GM10248 (cell line): ENCODE results near the gene SLC6A18.
A peak's percentile ranks its signal among the peaks of the same experiment; 100 is the strongest.

ENCODE experiments used
- CTCF ChIA-PET: fragments of 300-600 bp; sonication (Branson Sonifier 250); formaldehyde crosslinking; extraction: SDS; loops from one replicate; lab custom pipeline; 2021; ENCODE audit warnings: antibody characterized with exemption; lab: Yijun Ruan, JAX
- POLR2A ChIA-PET: fragments of 350-650 bp; sonication (Branson Sonifier 250); formaldehyde crosslinking; extraction: SDS; loops from one replicate; lab custom pipeline; 2020; ENCODE audit warnings: antibody characterized with exemption; lab: Yijun Ruan, JAX
- DNase-seq: peaks from one replicate; pipeline ENCODE4 v3.0.0; 2012; ENCODE audit errors: extremely low spot score
- TF ChIP-seq, protein P1 (sequence below): IDR thresholded peaks from 2 replicates; pipeline ENCODE4 v1.5.1; 2012; ENCODE audit warnings: mild to moderate bottlenecking, low read depth; ENCODE audit errors: extremely low read depth, missing control alignments, control extremely low read depth

The SLC6A18 gene

DNA sequence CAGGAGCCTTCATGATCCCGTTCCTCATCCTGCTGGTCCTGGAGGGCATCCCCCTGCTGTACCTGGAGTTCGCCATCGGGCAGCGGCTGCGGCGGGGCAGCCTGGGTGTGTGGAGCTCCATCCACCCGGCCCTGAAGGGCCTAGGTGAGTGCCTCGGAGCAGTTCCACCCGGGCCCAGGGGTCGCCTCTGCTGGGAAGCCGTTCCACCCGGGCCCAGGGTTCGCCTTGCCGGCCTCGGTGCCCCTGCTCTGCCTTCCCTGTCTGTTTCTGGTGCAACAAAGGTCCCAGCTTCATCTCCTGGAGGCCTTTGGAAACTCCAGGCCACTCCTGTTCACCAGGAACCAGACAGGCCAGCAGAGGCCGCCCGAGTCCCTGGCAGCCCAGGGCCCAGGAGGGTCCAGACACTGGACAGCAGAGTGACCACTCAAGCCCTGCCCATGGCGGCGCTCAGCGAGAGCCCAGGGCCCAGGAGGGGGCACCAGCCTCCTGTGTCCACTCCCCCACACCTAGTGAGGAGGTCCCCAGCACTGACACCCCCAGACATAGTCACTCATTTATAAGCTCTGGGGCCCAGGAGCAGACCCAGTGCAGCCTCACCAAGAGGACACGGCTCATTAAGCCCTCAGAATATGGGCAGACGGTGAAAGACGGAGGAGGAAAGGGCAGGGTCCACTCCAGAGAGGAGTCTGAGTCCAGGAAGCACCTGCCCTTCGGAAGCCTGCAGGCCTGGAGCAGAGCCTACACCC, 16.3 kb upstream of the SLC6A18 start:
- DNase-seq = no peak
- POLR2A ChIA-PET = no interaction called here
- CTCF ChIA-PET = interaction anchor here (1.3 kb wide), 1 partner anchor 436 kb away, joined by 3 read pairs; no protein-coding TSS in a partner anchor
- TF ChIP-seq, protein P1, sequence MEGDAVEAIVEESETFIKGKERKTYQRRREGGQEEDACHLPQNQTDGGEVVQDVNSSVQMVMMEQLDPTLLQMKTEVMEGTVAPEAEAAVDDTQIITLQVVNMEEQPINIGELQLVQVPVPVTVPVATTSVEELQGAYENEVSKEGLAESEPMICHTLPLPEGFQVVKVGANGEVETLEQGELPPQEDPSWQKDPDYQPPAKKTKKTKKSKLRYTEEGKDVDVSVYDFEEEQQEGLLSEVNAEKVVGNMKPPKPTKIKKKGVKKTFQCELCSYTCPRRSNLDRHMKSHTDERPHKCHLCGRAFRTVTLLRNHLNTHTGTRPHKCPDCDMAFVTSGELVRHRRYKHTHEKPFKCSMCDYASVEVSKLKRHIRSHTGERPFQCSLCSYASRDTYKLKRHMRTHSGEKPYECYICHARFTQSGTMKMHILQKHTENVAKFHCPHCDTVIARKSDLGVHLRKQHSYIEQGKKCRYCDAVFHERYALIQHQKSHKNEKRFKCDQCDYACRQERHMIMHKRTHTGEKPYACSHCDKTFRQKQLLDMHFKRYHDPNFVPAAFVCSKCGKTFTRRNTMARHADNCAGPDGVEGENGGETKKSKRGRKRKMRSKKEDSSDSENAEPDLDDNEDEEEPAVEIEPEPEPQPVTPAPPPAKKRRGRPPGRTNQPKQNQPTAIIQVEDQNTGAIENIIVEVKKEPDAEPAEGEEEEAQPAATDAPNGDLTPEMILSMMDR = peak; percentile 21

DNA sequence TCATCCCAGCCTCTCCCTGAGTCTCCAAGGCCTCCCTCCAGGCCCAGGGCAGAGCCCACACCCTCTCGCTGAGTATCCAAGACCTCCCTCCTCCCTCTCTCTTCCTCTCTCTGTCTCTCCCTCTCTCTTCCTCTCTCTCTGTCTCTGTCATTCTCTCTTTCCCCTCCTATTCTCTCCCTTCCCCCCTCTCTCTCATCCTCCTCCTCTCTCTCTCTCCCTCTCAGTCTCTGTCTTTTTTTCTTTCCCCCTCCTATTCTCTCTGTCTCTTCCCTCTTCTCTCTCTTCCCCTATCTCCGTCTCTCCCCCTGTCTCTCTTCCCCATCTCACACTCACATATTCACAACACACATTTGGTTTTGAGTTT, 15.7 kb upstream of the SLC6A18 start:
- TF ChIP-seq, protein P1 = no peak
- ChIA-PET CTCF (interaction anchor here (1.3 kb wide), 1 partner anchor 435 kb away, joined by 3 read pairs; no protein-coding TSS in a partner anchor), POLR2A (no interaction called here)
- DNase-seq = no peak

DNA sequence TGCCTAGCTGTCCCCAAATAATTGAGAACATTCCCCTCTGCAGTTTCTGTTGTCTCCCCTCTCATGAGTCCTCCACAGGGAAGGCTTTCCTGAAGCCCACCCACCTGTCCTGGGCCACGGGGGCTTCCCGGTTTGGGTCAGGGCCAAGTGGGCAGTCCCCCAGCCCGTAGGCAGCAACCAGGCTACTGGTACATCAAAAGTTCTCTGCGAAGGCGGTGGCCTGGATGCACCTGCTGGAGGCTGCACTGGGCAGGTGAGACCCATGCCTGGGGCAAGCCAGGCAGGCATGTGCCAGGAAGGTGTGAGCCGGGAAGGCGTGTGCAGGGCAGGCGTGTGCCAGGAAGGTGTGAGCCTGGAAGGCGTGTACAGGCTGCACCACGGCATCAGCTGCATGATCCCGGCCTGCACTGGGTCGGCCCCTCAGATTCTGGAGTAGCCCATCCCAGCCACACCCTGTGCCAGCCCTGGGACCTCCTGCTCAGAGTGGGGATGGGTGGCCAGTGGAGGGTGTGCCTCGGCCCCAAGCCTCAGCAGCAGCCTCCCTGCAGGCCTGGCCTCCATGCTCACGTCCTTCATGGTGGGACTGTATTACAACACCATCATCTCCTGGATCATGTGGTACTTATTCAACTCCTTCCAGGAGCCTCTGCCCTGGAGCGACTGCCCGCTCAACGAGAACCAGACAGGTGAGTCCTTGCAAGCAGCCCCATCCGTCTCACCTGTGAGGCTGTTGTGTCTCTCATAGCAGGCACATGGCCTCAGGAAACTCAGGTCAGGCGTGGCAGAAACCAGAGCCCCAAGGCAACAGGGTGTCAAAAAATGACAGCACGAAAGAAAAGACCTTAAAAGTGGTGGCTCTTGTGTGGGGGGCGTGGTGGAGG, 15.0 kb upstream of the SLC6A18 start:
- no peak for DNase-seq
- CTCF ChIA-PET = no interaction called here
- TF ChIP-seq, protein P1 = no peak
- POLR2A ChIA-PET = no interaction called here

DNA sequence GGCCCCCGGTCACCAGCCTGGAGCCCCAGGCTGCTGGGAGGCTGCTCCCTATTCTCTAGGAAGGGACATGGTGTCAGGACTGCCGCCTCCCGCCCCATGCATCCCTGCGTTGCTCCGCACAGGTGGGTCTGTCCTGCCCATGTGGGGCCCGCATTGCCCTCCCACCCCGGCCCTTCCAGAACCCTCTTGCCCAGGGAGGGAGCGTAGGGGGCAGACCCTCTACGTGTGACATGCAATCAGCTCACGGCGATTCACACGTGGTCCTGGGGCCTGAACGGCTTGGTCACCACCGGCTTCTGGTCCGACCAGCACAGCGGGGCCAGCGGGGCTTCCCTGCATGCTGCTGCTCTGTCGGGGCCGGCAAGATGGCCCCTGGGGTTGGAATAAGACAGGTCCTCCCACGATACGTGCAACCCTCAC, 14.3 kb upstream of the SLC6A18 start:
- no peak for DNase-seq
- TF ChIP-seq, protein P1 = no peak
- ChIA-PET CTCF (no interaction called here), POLR2A (no interaction called here)

DNA sequence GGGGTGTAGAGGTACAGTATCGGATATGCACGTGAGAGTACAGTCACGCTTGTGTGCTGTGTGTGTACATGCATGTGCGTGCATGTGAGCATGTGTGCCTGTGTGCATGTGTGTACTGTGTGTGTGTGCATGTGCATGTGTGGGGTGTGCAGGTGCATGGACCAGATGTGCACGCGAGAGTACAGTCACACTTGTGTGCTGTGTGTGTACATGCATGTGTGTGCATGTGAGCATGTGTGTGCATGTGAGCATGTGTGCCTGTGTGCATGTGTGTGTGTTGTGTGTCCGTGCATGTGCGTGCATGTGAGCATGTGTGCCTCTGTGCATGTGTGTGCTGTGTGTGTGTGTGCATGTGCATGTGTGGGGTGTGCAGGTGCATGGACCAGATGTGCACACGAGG, 13.5 kb upstream of the SLC6A18 start:
- ChIA-PET POLR2A (no interaction called here), CTCF (no interaction called here)
- no peak for DNase-seq
- TF ChIP-seq, protein P1 = no peak

DNA sequence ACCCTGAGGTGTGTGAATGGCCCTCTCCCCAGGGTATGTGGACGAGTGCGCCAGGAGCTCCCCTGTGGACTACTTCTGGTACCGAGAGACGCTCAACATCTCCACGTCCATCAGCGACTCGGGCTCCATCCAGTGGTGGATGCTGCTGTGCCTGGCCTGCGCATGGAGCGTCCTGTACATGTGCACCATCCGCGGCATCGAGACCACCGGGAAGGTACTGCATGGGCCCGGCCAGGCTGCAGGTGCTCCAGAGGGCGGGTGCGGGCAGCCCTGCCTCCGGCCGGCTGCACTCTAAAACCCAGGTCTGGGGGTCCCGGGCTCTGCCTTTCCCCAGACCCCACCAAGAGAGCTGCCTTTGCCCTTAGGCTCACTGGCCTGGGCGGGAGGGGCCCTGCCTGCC, 12.9 kb upstream of the SLC6A18 start:
- no peak for DNase-seq
- ChIA-PET POLR2A (no interaction called here), CTCF (no interaction called here)
- TF ChIP-seq, protein P1 = no peak
